Trophoblast cell (in vitro differentiated cells and primary cell): ENCODE measurements around the gene MTUS2.
"Not testable (repeated sequence)": the region's sequence is repeated elsewhere in the genome, so short reads cannot be mapped to it uniquely, and the experiment has no call there.

Source experiments
- DNase-seq, 2 donors: peaks; one replicate each; pipeline ENCODE4 v3.0.0-alpha.2; 2016
- H2AFZ ChIP-seq: 2 replicates; pipeline ENCODE4 v1.6.1; 2013; ENCODE audit warnings: low read length, moderate library complexity, mild to moderate bottlenecking; ENCODE audit not compliant: insufficient read depth, poor library complexity
- H2AK5ac ChIP-seq: 2 replicates; pipeline ENCODE4 v1.6.1; 2013; ENCODE audit warnings: mild to moderate bottlenecking, low read length
- H2BK120ac ChIP-seq: 2 replicates; pipeline ENCODE4 v1.6.1; 2013; ENCODE audit warnings: low read length, mild to moderate bottlenecking, moderate library complexity; ENCODE audit not compliant: insufficient read depth, poor library complexity
- H2BK12ac ChIP-seq: 2 replicates; pipeline ENCODE4 v1.6.1; 2013; ENCODE audit warnings: mild to moderate bottlenecking, low read length, moderate library complexity
- H2BK5ac ChIP-seq: 2 replicates; pipeline ENCODE4 v1.6.1; 2013; ENCODE audit warnings: low read length, low read depth, moderate library complexity, mild to moderate bottlenecking; ENCODE audit not compliant: poor library complexity
- H3K14ac ChIP-seq: 2 replicates; pipeline ENCODE4 v1.6.1; 2013; ENCODE audit warnings: mild to moderate bottlenecking, low read length
- H3K18ac ChIP-seq: 2 replicates; pipeline ENCODE4 v1.6.1; 2013; ENCODE audit warnings: mild to moderate bottlenecking, low read length
- H3K23ac ChIP-seq: 2 replicates; pipeline ENCODE4 v1.6.1; 2013; ENCODE audit warnings: low read length
- H3K27ac ChIP-seq: 2 replicates; pipeline ENCODE4 v1.5.1; 2013; ENCODE audit warnings: low read depth, mild to moderate bottlenecking, inconsistent platforms, low read length, moderate library complexity
- H3K27me3 ChIP-seq: 2 replicates; pipeline ENCODE4 v1.6.1; 2013; ENCODE audit warnings: inconsistent platforms, mild to moderate bottlenecking, low read length, moderate library complexity; ENCODE audit not compliant: insufficient read depth
- H3K36me3 ChIP-seq, 2 experiments: 1 replicate in 1 of 2; 2 replicates in 1 of 2; pipeline ENCODE4 v1.6.1; 2013; ENCODE audit warnings: low read length in 2 of 2, mild to moderate bottlenecking in 2 of 2, moderate library complexity in 1 of 2; ENCODE audit not compliant: insufficient read depth in 2 of 2, control insufficient read depth in 1 of 2
- H3K4ac ChIP-seq: 2 replicates; pipeline ENCODE4 v1.6.1; 2013; ENCODE audit warnings: low read depth, mild to moderate bottlenecking, low read length, moderate library complexity
- H3K4me1 ChIP-seq, 2 experiments: 1 replicate in 1 of 2; 2 replicates in 1 of 2; pipeline ENCODE4 v1.6.1; 2013; ENCODE audit warnings: low read length in 2 of 2, mild to moderate bottlenecking in 2 of 2, moderate library complexity in 1 of 2; ENCODE audit not compliant: insufficient read depth in 2 of 2, control insufficient read depth in 1 of 2
- H3K4me2 ChIP-seq: 2 replicates; pipeline ENCODE4 v1.6.1; 2013; ENCODE audit warnings: inconsistent platforms, mild to moderate bottlenecking, low read length, moderate library complexity
- H3K4me3 ChIP-seq: 2 replicates; pipeline ENCODE4 v1.5.1; 2013; ENCODE audit warnings: mild to moderate bottlenecking, low read depth, low read length, inconsistent platforms
- H3K79me1 ChIP-seq: one replicate; pipeline ENCODE4 v1.6.1; 2013; ENCODE audit warnings: low read length
- H3K79me2 ChIP-seq: 2 replicates; pipeline ENCODE4 v1.6.1; 2013; ENCODE audit warnings: low read length, mild to moderate bottlenecking; ENCODE audit not compliant: control insufficient read depth, insufficient read depth, poor library complexity
- H3K9ac ChIP-seq: 2 replicates; pipeline ENCODE4 v1.6.1; 2013; ENCODE audit warnings: mild to moderate bottlenecking, low read length
- H3K9me3 ChIP-seq: 2 replicates; pipeline ENCODE4 v1.6.1; 2013; ENCODE audit warnings: low read depth, mild to moderate bottlenecking, control low read depth, inconsistent platforms, low read length; ENCODE audit not compliant: insufficient read depth
- H4K12ac ChIP-seq: 2 replicates; pipeline ENCODE4 v1.6.1; 2013; ENCODE audit warnings: low read depth, mild to moderate bottlenecking, low read length, moderate library complexity
- H4K8ac ChIP-seq: 2 replicates; pipeline ENCODE4 v1.6.1; 2013; ENCODE audit warnings: low read depth, mild to moderate bottlenecking, low read length, moderate library complexity
- H4K91ac ChIP-seq: one replicate; pipeline ENCODE4 v1.6.1; 2013; ENCODE audit warnings: low read depth, mild to moderate bottlenecking, low read length, moderate library complexity
- WGBS: extraction: QIAGEN DNeasy Blood & Tissue Kit; methylation state at CpG from one replicate; pipeline ENCODE4 v1.1.7; 2013; ENCODE audit warnings: missing lambda C conversion rate; ENCODE audit not compliant: insufficient read length, insufficient coverage; ENCODE audit errors: extremely low coverage; 5-methylcytosine and 5-hydroxymethylcytosine counted together

Gene MTUS2

GRCh38 chr13:29195456-29195855 lies 375.3 kb downstream of the MTUS2 start:
- Histone ChIP-seq H4K8ac (no peak overlapping the region), H3K14ac (no peak overlapping the region), H3K79me1 (no peaks in the 10 kb centered on the region), H3K36me3 (no peaks in the 10 kb centered on the region), H3K23ac (no peak overlapping the region), H3K27ac (no peak overlapping the region), H2AK5ac (no peak overlapping the region), H3K18ac (no peak overlapping the region), H2AFZ (no peak overlapping the region), H3K9me3 (peaks cover 3% of the 10 kb centered on the region), H3K4me3 (no peak overlapping the region), H3K4me1 (no peaks in the 10 kb centered on the region), H2BK120ac (no peak overlapping the region), H3K27me3 (no peaks in the 10 kb centered on the region), H3K79me2 (no peaks in the 10 kb centered on the region), H3K4me2 (no peak overlapping the region), H2BK5ac (no peak overlapping the region), H4K91ac (no peak overlapping the region), H3K9ac (no peak overlapping the region), H4K12ac (no peak overlapping the region), H3K4ac (no peak overlapping the region), H2BK12ac (no peak overlapping the region)
- no peak for DNase-seq
- no CpG with 5 or more reads among the region's 3 CpGs for WGBS

GRCh38 chr13:29196409-29197074 lies 376.4 kb downstream of the MTUS2 start:
- no peaks in the 10 kb centered on the region for H3K79me1 ChIP-seq
- no peak overlapping the region for H3K4ac ChIP-seq
- no peaks in the 10 kb centered on the region for H3K27me3 ChIP-seq
- H3K9ac ChIP-seq, result no peak overlapping the region
- no peak overlapping the region for H3K14ac ChIP-seq
- H4K12ac ChIP-seq, result no peak overlapping the region
- H3K23ac ChIP-seq, result no peak overlapping the region
- H2BK120ac ChIP-seq, result no peak overlapping the region
- no peak for DNase-seq
- WGBS, result no CpG with 5 or more reads among the region's 2 CpGs
- no peak overlapping the region for H3K18ac ChIP-seq
- H3K4me2 ChIP-seq, result no peak overlapping the region
- H3K4me1 ChIP-seq, result no peaks in the 10 kb centered on the region
- H3K27ac ChIP-seq, result no peak overlapping the region
- H2BK12ac ChIP-seq, result no peak overlapping the region
- no peak overlapping the region for H4K8ac ChIP-seq
- no peaks in the 10 kb centered on the region for H3K36me3 ChIP-seq
- no peak overlapping the region for H2AFZ ChIP-seq
- no peak overlapping the region for H2AK5ac ChIP-seq
- H4K91ac ChIP-seq, result no peak overlapping the region
- no peak overlapping the region for H2BK5ac ChIP-seq
- no peak overlapping the region for H3K4me3 ChIP-seq
- no peaks in the 10 kb centered on the region for H3K9me3 ChIP-seq
- H3K79me2 ChIP-seq, result no peaks in the 10 kb centered on the region

GRCh38 chr13:29202753-29203152 lies 382.6 kb downstream of the MTUS2 start:
- no CpG with 5 or more reads among the region's 6 CpGs for WGBS
- not testable (repeated sequence) for H3K14ac ChIP-seq, H2AK5ac ChIP-seq, H3K79me2 ChIP-seq, H3K36me3 ChIP-seq, H3K4me1 ChIP-seq, H3K18ac ChIP-seq, H3K4ac ChIP-seq, H3K27ac ChIP-seq, H2BK5ac ChIP-seq, H3K79me1 ChIP-seq, DNase-seq, H4K8ac ChIP-seq, H3K9ac ChIP-seq, H2AFZ ChIP-seq, H2BK12ac ChIP-seq, H3K23ac ChIP-seq, H4K91ac ChIP-seq, H3K9me3 ChIP-seq, H3K27me3 ChIP-seq, H3K4me2 ChIP-seq, H4K12ac ChIP-seq, H3K4me3 ChIP-seq, H2BK120ac ChIP-seq

- Histone ChIP-seq H3K4me2 (no peak overlapping the region), H3K36me3 (no peaks in the 10 kb centered on the region), H3K23ac (no peak overlapping the region), H3K9me3 (no peaks in the 10 kb centered on the region), H3K27me3 (no peaks in the 10 kb centered on the region), H2BK5ac (no peak overlapping the region), H3K79me2 (no peaks in the 10 kb centered on the region), H3K4ac (no peak overlapping the region), H3K4me3 (no peak overlapping the region), H2AFZ (no peak overlapping the region), H3K9ac (no peak overlapping the region), H4K8ac (no peak overlapping the region), H3K79me1 (no peaks in the 10 kb centered on the region), H3K27ac (no peak overlapping the region), H2BK120ac (no peak overlapping the region), H2BK12ac (no peak overlapping the region), H3K4me1 (no peaks in the 10 kb centered on the region), H4K12ac (no peak overlapping the region), H3K14ac (no peak overlapping the region), H3K18ac (no peak overlapping the region), H4K91ac (no peak overlapping the region), H2AK5ac (no peak overlapping the region)
- no CpG with 5 or more reads among the region's 13 CpGs for WGBS
- DNase-seq, result no peak
These were observed 384.5 kb downstream of the MTUS2 start for GRCh38 chr13:29204651-29205050.
